H1 (cell line): Measurements from ENCODE around the gene ADRA2C. TPM values are rescaled to one million over a fixed set of nuclear protein-coding genes. Genes with fewer than 3 reads are reported as not detected.

Source experiments
- CTCF ChIA-PET: fragments of 300-600 bp; sonication (Branson Sonifier 250); formaldehyde crosslinking; loops from one replicate; lab custom pipeline; 2021; ENCODE audit not compliant: partially characterized antibody; lab: Charles Lee
- POLR2A ChIA-PET: fragments of 300-600 bp; sonication (Branson Sonifier 250); formaldehyde crosslinking; loops from one replicate; lab custom pipeline; 2021; ENCODE audit warnings: inconsistent platforms; ENCODE audit not compliant: partially characterized antibody; lab: Charles Lee
- DNase-seq, 2 experiments: peaks; one replicate each; pipeline versions ENCODE4 v3.0.0 to v3.0.0-alpha.2; 2010 to 2022; ENCODE audit warnings: low spot score in 2 of 2, low read depth in 1 of 2, mixed read lengths in 1 of 2
- FAIRE-seq: peaks from 2 replicates; lab custom pipeline; 2011; peaks lifted over from hg19 to GRCh38; lab: Jason Lieb, UNC
- H2AFZ ChIP-seq: 2 replicates; pipeline ENCODE4 v1.8.1; 2012; ENCODE audit warnings: low read length, inconsistent platforms
- H2AK5ac ChIP-seq: 2 replicates; pipeline ENCODE4 v1.6.1; 2013; ENCODE audit warnings: low read depth, low read length
- H2BK120ac ChIP-seq: replicated peaks from 2 replicates; pipeline ENCODE3; 2013; ENCODE audit warnings: low read depth, low read length, inconsistent platforms
- H2BK12ac ChIP-seq: 2 replicates; pipeline ENCODE4 v1.6.1; 2013; ENCODE audit warnings: low read depth, low read length
- H2BK15ac ChIP-seq: 2 replicates; pipeline ENCODE4 v1.6.1; 2013; ENCODE audit warnings: low read length
- H2BK20ac ChIP-seq: 2 replicates; pipeline ENCODE4 v1.6.1; 2013; ENCODE audit warnings: low read length
- H2BK5ac ChIP-seq: 2 replicates; pipeline ENCODE4 v1.6.1; 2013; ENCODE audit warnings: low read depth, low read length
- H3K14ac ChIP-seq: 2 replicates; pipeline ENCODE4 v1.6.1; 2013; ENCODE audit warnings: inconsistent platforms; ENCODE audit not compliant: insufficient read length
- H3K18ac ChIP-seq: 2 replicates; pipeline ENCODE4 v1.6.1; 2013; ENCODE audit warnings: low read length; ENCODE audit errors: extremely low read depth
- H3K23ac ChIP-seq: 2 replicates; pipeline ENCODE4 v1.6.1; 2013; ENCODE audit warnings: inconsistent platforms; ENCODE audit not compliant: insufficient read length
- H3K23me2 ChIP-seq: 2 replicates; pipeline ENCODE4 v1.6.1; 2013; ENCODE audit warnings: low read depth, low read length
- H3K27ac ChIP-seq: 2 replicates; pipeline ENCODE4 v1.6.1; 2011; ENCODE audit warnings: low read depth, low read length, inconsistent platforms
- H3K27me3 ChIP-seq, 4 experiments: replicated peaks in 1 of 4; 1 replicate in 1 of 4; 2 replicates in 3 of 4; pipeline versions ENCODE4 v1.6.1 to v1.8.1; 2011 to 2013; ENCODE audit warnings: low read length in 3 of 4, mild to moderate bottlenecking in 3 of 4, inconsistent platforms in 2 of 4, mixed read lengths in 2 of 4, moderate library complexity in 1 of 4; ENCODE audit not compliant: control insufficient read depth in 3 of 4, insufficient read depth in 3 of 4; ENCODE audit errors: extremely low read depth in 1 of 4
- H3K36me3 ChIP-seq, 4 experiments: 2 replicates each; pipeline versions ENCODE4 v1.6.1 to v1.8.1; 2011 to 2013; ENCODE audit warnings: mild to moderate bottlenecking in 4 of 4, low read length in 3 of 4, moderate library complexity in 2 of 4, control low read depth in 1 of 4, inconsistent platforms in 1 of 4; ENCODE audit not compliant: insufficient read depth in 4 of 4, control insufficient read depth in 2 of 4
- H3K4ac ChIP-seq: replicated peaks from 2 replicates; pipeline ENCODE3; 2013; ENCODE audit warnings: low read length, low read depth, mixed read lengths, inconsistent platforms; ENCODE audit not compliant: insufficient read length
- H3K4me1 ChIP-seq, 4 experiments: replicated peaks in 1 of 4; 1 replicate in 1 of 4; 2 replicates in 3 of 4; pipeline versions ENCODE4 v1.6.1 to v1.8.1; 2011 to 2013; ENCODE audit warnings: low read length in 3 of 4, inconsistent platforms in 2 of 4, mixed read lengths in 1 of 4; ENCODE audit not compliant: insufficient read depth in 4 of 4, control insufficient read depth in 3 of 4
- H3K4me2 ChIP-seq, 2 experiments: 2 replicates each; pipeline versions ENCODE4 v1.6.1 to v1.8.1; 2011 to 2013; ENCODE audit warnings: low read depth in 2 of 2, low read length in 2 of 2, control low read depth in 1 of 2, inconsistent platforms in 1 of 2, mild to moderate bottlenecking in 1 of 2; ENCODE audit not compliant: insufficient read depth in 1 of 2
- H3K4me3 ChIP-seq, 4 experiments: fragments of 200-600, 300-600 bp in 1 of 4; sonication (generic), shearing (Covaris generic), sonication (Bioruptor Twin) in 1 of 4; 2 replicates each; pipeline versions ENCODE4 v1.5.1 to v1.8.1; 2011 to 2016; ENCODE audit warnings: low read length in 4 of 4, low read depth in 3 of 4, control low read depth in 2 of 4, inconsistent platforms in 2 of 4, mild to moderate bottlenecking in 2 of 4, mixed read lengths in 1 of 4, moderate library complexity in 1 of 4; ENCODE audit not compliant: insufficient read depth in 2 of 4; ENCODE audit errors: extremely low read depth in 1 of 4
- H3K56ac ChIP-seq: replicated peaks from 2 replicates; pipeline ENCODE3; 2013; ENCODE audit warnings: low read depth, mild to moderate bottlenecking, mixed read lengths, low read length, inconsistent platforms; ENCODE audit not compliant: insufficient read length
- H3K79me1 ChIP-seq: 2 replicates; pipeline ENCODE4 v1.6.1; 2013; ENCODE audit warnings: low read depth, low read length, control low read depth
- H3K79me2 ChIP-seq, 2 experiments: 2 replicates each; pipeline versions ENCODE4 v1.6.1 to v1.8.1; 2012 to 2013; ENCODE audit warnings: low read length in 2 of 2, mild to moderate bottlenecking in 2 of 2, inconsistent platforms in 1 of 2; ENCODE audit not compliant: insufficient read depth in 2 of 2, control insufficient read depth in 1 of 2
- H3K9ac ChIP-seq, 4 experiments: replicated peaks in 1 of 4; 1 replicate in 1 of 4; 2 replicates in 3 of 4; pipeline versions ENCODE4 v1.6.1 to v1.8.1; 2011 to 2013; ENCODE audit warnings: low read depth in 3 of 4, low read length in 3 of 4, control low read depth in 2 of 4, mild to moderate bottlenecking in 2 of 4, moderate library complexity in 2 of 4, inconsistent platforms in 1 of 4; ENCODE audit errors: extremely low read depth in 1 of 4
- H3K9me3 ChIP-seq, 2 experiments: 2 replicates each; pipeline versions ENCODE4 v1.6.1 to v1.8.1; 2012 to 2013; ENCODE audit warnings: mild to moderate bottlenecking in 2 of 2, moderate library complexity in 2 of 2, control low read depth in 1 of 2, inconsistent platforms in 1 of 2, low read depth in 1 of 2, low read length in 1 of 2, mixed read lengths in 1 of 2; ENCODE audit not compliant: insufficient read depth in 2 of 2
- H4K20me1 ChIP-seq, 2 experiments: replicated peaks in 1 of 2; 2 replicates each; pipeline versions ENCODE3 to v1.8.1; 2011 to 2013; ENCODE audit warnings: inconsistent platforms in 2 of 2, low read length in 2 of 2, mild to moderate bottlenecking in 1 of 2; ENCODE audit not compliant: insufficient read depth in 2 of 2, control insufficient read depth in 1 of 2
- H4K5ac ChIP-seq: 2 replicates; pipeline ENCODE4 v1.6.1; 2013; ENCODE audit warnings: low read length, low read depth, mixed read lengths, inconsistent platforms; ENCODE audit not compliant: insufficient read length
- H4K8ac ChIP-seq: 2 replicates; pipeline ENCODE4 v1.8.0; 2013; ENCODE audit warnings: mild to moderate bottlenecking, moderate library complexity, low read length, inconsistent platforms; ENCODE audit not compliant: insufficient read depth; ENCODE audit errors: extremely low read depth
- H4K91ac ChIP-seq: replicated peaks from 2 replicates; pipeline ENCODE3; 2013; ENCODE audit warnings: low read length, mixed read lengths, inconsistent platforms; ENCODE audit not compliant: insufficient read length
- CTCF ChIP-seq, 3 experiments: IDR thresholded peaks; 1 replicate in 2 of 3; 2 replicates in 1 of 3; pipeline versions ENCODE4 v1.5.1 to v1.6.1; 2011; ENCODE audit warnings: low read length in 3 of 3, mild to moderate bottlenecking in 3 of 3, inconsistent platforms in 2 of 3, low read depth in 1 of 3, moderate library complexity in 1 of 3; ENCODE audit not compliant: insufficient read depth in 1 of 3; ENCODE audit errors: control extremely low read depth in 1 of 3
- EGR1 ChIP-seq: IDR thresholded peaks from 2 replicates; pipeline ENCODE4 v1.6.1; 2011; ENCODE audit warnings: low read depth, low read length, borderline replicate concordance
- HDAC2 ChIP-seq, 2 experiments: fragments of 300-600 bp in 1 of 2; sonication (generic) in 1 of 2; IDR thresholded peaks; 2 replicates each; pipeline ENCODE4 v1.6.1; 2011 to 2012; ENCODE audit warnings: low read depth in 2 of 2, low read length in 2 of 2, mild to moderate bottlenecking in 2 of 2, moderate library complexity in 2 of 2, borderline replicate concordance in 1 of 2, inconsistent platforms in 1 of 2
- JUN ChIP-seq: IDR thresholded peaks from 2 replicates; pipeline ENCODE4 v1.6.1; 2011; ENCODE audit warnings: low read depth, mild to moderate bottlenecking, improper control_type of control experiment, low read length
- MAX ChIP-seq: IDR thresholded peaks from 2 replicates; pipeline ENCODE4 v1.6.1; 2012; ENCODE audit warnings: inconsistent platforms
- SP4 ChIP-seq: IDR thresholded peaks from 2 replicates; pipeline ENCODE4 v1.6.1; 2012; ENCODE audit warnings: low read length, inconsistent platforms
- TAF7 ChIP-seq: optimal IDR thresholded peaks from 2 replicates; pipeline ENCODE3; 2011; ENCODE audit warnings: low read depth, mild to moderate bottlenecking, inconsistent platforms, low read length, moderate library complexity, borderline replicate concordance
- TCF12 ChIP-seq: IDR thresholded peaks from 2 replicates; pipeline ENCODE4 v1.6.1; 2011; ENCODE audit warnings: low read depth, mild to moderate bottlenecking, low read length
- ZNF274 ChIP-seq: IDR thresholded peaks from 2 replicates; pipeline ENCODE4 v1.7.0; 2012; ENCODE audit warnings: low read length, borderline replicate concordance; ENCODE audit errors: extremely low read depth
- WGBS, 2 experiments: shearing (Covaris generic) in 1 of 2; methylation state at CpG; one replicate each; pipeline versions ENCODE4 v1.1.6 to v1.1.7; 2013 to 2015; ENCODE audit warnings: low lambda C conversion rate in 2 of 2, mixed read lengths in 2 of 2, inconsistent platforms in 1 of 2, low coverage in 1 of 2, missing lambda C conversion rate in 1 of 2; ENCODE audit not compliant: insufficient replicate concordance in 2 of 2, insufficient coverage in 1 of 2, insufficient read length in 1 of 2; ENCODE audit errors: extremely low coverage in 1 of 2, missing lambda C conversion rate in 1 of 2; 5-methylcytosine and 5-hydroxymethylcytosine counted together
- polyA plus RNA-seq, 7 experiments: library from polyadenylated mRNA; depleted of rRNA in 3 of 7; stranded (reverse) in 5 of 7; unstranded in 2 of 7; fragments of >200 nt in 5 of 7; fragments of 200-250 nt in 2 of 7; gene quantifications; 1 replicate in 5 of 7; 2 replicates in 1 of 7; 4 replicates in 1 of 7; pipeline versions ENCODE4 v1.2.1 to v1.2.3, GENCODE V29; 2011 to 2013; ENCODE audit warnings: missing spikeins in 2 of 7, mixed read lengths in 2 of 7
- total RNA-seq: library from RNA; stranded (reverse); fragmentation: NEBNext Ultra II Directional; extraction: Animal tissue kit (Norgen Biotek cat#: 25700); gene quantifications from 2 replicates; pipeline ENCODE4 v1.2.1, GENCODE V29; 2021

ADRA2C gene
- total and polyA plus RNA-seq, 2 of the 8 experiments (the other 6 are each of a cell fraction or from before 2014, with no cell fraction given), result 14.6 to 14.8 TPM

DNA sequence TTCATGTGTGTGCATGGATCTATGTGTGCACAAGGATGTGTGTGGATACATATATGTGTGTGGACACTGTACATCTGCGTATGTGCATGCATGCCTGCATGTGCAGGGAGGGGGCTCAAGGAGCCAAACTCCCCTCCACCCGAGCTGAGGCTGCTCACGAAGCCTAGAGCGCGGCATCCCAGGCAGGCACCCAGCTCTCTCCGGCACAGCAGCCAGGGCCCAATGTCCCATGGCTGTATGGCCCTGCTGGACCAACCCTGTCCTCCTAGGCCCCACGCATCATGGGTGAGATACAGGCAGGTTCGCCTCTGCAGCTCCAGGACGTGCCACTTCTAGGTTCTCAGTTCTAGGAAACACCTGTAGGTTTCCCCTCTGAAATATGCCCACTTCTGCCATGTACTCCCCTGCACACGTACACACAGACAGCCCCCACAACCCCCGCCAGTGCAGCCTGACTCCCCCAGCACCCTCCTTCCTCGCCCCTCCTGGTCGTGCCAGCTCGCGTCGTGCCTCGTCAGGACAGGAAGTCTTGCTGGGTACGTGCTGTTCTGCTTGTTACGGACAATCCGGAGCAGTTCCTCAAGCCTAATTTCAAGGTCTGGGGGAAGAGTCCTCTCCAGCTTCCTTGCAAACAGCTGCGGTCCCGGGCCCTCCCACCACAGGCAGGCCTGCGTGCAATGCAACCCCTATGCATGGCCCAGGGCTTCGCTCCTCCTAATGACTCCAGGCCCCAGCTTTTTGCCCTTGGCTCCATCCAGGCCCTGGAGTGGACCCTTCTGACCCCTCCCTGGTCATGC, 3.2 kb upstream of the ADRA2C start:
- Histone ChIP-seq H3K4me3 (no peak overlapping the region), H4K8ac (no peak overlapping the region), H3K4me2 (no peak overlapping the region), H2BK120ac (no peak overlapping the region), H2AK5ac (no peak overlapping the region), H3K14ac (no peak overlapping the region), H3K27me3 (peaks cover 4 to 26% (median 23%) of the 10 kb centered on the region in 4 experiments), H3K4ac (no peak overlapping the region), H3K9ac (no peak overlapping the region), H3K4me1 (peaks cover 0 to 12% (median 4%) of the 10 kb centered on the region in 4 experiments; a peak in 5 of 7 replicates), H4K91ac (no peak overlapping the region), H3K9me3 (no peaks in the 10 kb centered on the region; a peak in 1 of 4 replicates), H3K23ac (no peak overlapping the region), H2BK20ac (no peak overlapping the region), H2BK15ac (no peak overlapping the region; the same call in 1 of the 2 replicates), H3K79me1 (no peaks in the 10 kb centered on the region), H3K27ac (no peak overlapping the region), H3K79me2 (no peaks in the 10 kb centered on the region), H3K18ac (no peak overlapping the region), H3K23me2 (peaks cover 9% of the 10 kb centered on the region), H3K36me3 (no peaks in the 10 kb centered on the region; a peak in 1 of 8 replicates), H2BK5ac (no peak overlapping the region), H2AFZ (no peak overlapping the region), H2BK12ac (no peak overlapping the region; the same call in 1 of the 2 replicates), H4K5ac (no peak overlapping the region), H3K56ac (no peak overlapping the region), H4K20me1 (peaks cover 0 to 11% of the 10 kb centered on the region in 2 experiments)
- ChIA-PET CTCF (interaction anchor here (0.9 to 1.8 kb wide), 5 partner anchors 15 to 235 kb away, joined by 3 to 5 read pairs (median 4); no protein-coding TSS in a partner anchor), POLR2A (interaction anchor here (1.2 kb wide), 1 partner anchor 9 kb away, joined by 4 read pairs; no protein-coding TSS in a partner anchor)
- FAIRE-seq, result no peak
- DNase-seq, result no peak
- 94% methylated on average over 24 of the region's 24 CpGs; no CpG with 5 or more reads in 1 of the 2 experiments for WGBS, 2 experiments
- no peak for TF ChIP-seq MAX
- TF ChIP-seq TAF7, result no peak
- no peak for TF ChIP-seq EGR1
- TF ChIP-seq JUN, result no peak
- no peak for TF ChIP-seq SP4
- TF ChIP-seq CTCF (IDR thresholded peaks at IDR 0.05; ENCODE audit: control extremely low read depth in 1 of 3, insufficient read depth in 1 of 3, low read depth in 1 of 3, low read length in 3 of 3), result no peak
- no peak for TF ChIP-seq TCF12
- TF ChIP-seq HDAC2 (IDR thresholded peaks at IDR 0.05; ENCODE audit: borderline replicate concordance in 1 of 2, low read depth in 2 of 2, low read length in 2 of 2), result no peak
- no peak for TF ChIP-seq ZNF274
